ENCODE results near the gene CRB1.
"Not testable (repeated sequence)": the region's sequence is repeated elsewhere in the genome, so short reads cannot be mapped to it uniquely, and the experiment has no call there.

The CRB1 gene

DNA sequence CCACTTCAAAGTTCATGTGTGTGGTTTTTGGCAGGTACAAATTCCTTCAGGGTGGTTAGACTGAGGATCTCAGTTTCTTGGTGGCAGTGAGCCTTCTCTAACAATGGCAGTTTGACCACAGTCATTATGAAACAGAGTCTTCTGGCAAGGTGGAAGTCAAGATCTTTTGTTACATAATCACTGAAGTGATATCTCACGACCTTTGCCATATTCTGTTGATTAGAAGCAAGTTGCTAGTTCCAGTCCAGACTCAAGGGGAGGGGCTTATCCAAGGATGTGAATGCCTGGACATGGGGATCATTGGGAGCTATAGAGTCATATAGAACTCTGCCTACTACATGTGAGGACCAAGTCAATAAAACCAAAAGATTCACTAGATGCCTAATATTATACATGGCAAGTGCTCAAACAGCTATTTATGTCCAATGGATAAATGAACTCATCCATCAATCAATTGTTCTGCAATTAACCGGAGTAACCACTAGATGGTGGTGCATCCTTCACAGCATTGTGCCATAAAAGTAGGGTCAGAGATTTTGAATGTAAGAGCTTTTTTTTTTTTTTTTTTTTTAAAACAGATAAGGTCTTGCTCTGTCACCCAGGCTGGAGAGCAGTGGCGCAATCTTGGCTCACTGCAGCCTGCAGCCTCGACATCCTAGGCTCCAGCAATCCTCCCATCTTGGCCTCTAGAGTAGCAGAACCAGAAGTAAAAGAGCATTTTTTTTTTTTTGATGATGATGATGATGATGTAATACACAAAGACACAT, 131.9 kb downstream of the CRB1 start:
- no peak for TF ChIP-seq EZH2 (IDR thresholded peaks at IDR 0.05; ENCODE audit: borderline replicate concordance, low read length)
- TF ChIP-seq, protein P1, sequence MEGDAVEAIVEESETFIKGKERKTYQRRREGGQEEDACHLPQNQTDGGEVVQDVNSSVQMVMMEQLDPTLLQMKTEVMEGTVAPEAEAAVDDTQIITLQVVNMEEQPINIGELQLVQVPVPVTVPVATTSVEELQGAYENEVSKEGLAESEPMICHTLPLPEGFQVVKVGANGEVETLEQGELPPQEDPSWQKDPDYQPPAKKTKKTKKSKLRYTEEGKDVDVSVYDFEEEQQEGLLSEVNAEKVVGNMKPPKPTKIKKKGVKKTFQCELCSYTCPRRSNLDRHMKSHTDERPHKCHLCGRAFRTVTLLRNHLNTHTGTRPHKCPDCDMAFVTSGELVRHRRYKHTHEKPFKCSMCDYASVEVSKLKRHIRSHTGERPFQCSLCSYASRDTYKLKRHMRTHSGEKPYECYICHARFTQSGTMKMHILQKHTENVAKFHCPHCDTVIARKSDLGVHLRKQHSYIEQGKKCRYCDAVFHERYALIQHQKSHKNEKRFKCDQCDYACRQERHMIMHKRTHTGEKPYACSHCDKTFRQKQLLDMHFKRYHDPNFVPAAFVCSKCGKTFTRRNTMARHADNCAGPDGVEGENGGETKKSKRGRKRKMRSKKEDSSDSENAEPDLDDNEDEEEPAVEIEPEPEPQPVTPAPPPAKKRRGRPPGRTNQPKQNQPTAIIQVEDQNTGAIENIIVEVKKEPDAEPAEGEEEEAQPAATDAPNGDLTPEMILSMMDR (IDR thresholded peaks at IDR 0.05; ENCODE audit: low read length) = peak; percentile 63
- Histone ChIP-seq H3K4me2 (ENCODE audit: low read length) (no peak overlapping the region), H3K4me1 (ENCODE audit: insufficient read depth, low read length, severe bottlenecking) (no peaks in the 10 kb centered on the region), H4K20me1 (ENCODE audit: insufficient read depth, low read length) (no peaks in the 10 kb centered on the region), H2AFZ (ENCODE audit: low read length) (no peak overlapping the region), H3K27ac (ENCODE audit: low read depth, low read length, poor library complexity, severe bottlenecking) (no peak overlapping the region), H3K36me3 (ENCODE audit: insufficient read depth, low read length) (no peaks in the 10 kb centered on the region), H3K79me2 (ENCODE audit: insufficient read depth, low read length) (no peaks in the 10 kb centered on the region), H3K27me3 (ENCODE audit: insufficient read depth, low read length) (no peaks in the 10 kb centered on the region), H3K9me3 (ENCODE audit: low read length) (no peaks in the 10 kb centered on the region), H3F3A (ENCODE audit: insufficient read depth, low read length) (no peaks in the 10 kb centered on the region; the same call in 1 of the 2 replicates), H3K9ac (ENCODE audit: low read length) (no peak overlapping the region), H3K4me3 (ENCODE audit: low read depth, low read length, poor library complexity, severe bottlenecking) (no peak overlapping the region), H3K9me2 (ENCODE audit: low read depth, low read length) (no peaks in the 10 kb centered on the region)

DNA sequence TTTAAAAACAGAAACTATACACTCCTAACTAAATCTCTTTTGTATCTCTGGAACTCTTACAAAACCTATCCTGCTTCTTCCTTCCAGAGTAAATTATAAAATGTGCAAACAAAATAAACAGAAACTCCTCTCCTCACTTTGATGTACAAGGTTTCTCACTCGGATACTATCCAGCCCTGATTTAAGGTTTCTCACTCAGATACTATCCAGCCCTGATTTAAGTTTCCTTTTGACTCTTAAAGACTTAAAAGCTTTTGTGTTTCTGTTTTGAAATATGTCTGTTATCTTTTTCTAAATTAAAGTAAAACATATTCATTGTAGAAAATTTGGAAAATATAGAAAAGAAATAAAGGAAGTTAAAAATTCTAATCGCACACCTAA, 132.5 kb downstream of the CRB1 start:
- Histone ChIP-seq H3K79me2 (ENCODE audit: insufficient read depth, low read length) (no peaks in the 10 kb centered on the region), H3K9me3 (ENCODE audit: low read length) (no peaks in the 10 kb centered on the region), H3K36me3 (ENCODE audit: insufficient read depth, low read length) (no peaks in the 10 kb centered on the region), H3K27me3 (ENCODE audit: insufficient read depth, low read length) (no peaks in the 10 kb centered on the region), H2AFZ (ENCODE audit: low read length) (no peak overlapping the region), H3K4me1 (ENCODE audit: insufficient read depth, low read length, severe bottlenecking) (no peaks in the 10 kb centered on the region), H3K4me2 (ENCODE audit: low read length) (no peak overlapping the region), H3F3A (ENCODE audit: insufficient read depth, low read length) (no peaks in the 10 kb centered on the region; the same call in 1 of the 2 replicates), H3K9ac (ENCODE audit: low read length) (no peak overlapping the region), H4K20me1 (ENCODE audit: insufficient read depth, low read length) (no peaks in the 10 kb centered on the region), H3K9me2 (ENCODE audit: low read depth, low read length) (no peaks in the 10 kb centered on the region), H3K4me3 (ENCODE audit: low read depth, low read length, poor library complexity, severe bottlenecking) (no peak overlapping the region), H3K27ac (ENCODE audit: low read depth, low read length, poor library complexity, severe bottlenecking) (no peak overlapping the region)
- TF ChIP-seq, protein P1 (IDR thresholded peaks at IDR 0.05; ENCODE audit: low read length) = no peak
- TF ChIP-seq EZH2 (IDR thresholded peaks at IDR 0.05; ENCODE audit: borderline replicate concordance, low read length) = no peak

- H3K9me3 ChIP-seq (ENCODE audit: low read length) = no peaks in the 10 kb centered on the region
- no peaks in the 10 kb centered on the region for H3K79me2 ChIP-seq (ENCODE audit: insufficient read depth, low read length)
- H4K20me1 ChIP-seq (ENCODE audit: insufficient read depth, low read length) = no peaks in the 10 kb centered on the region
- no peak overlapping the region for H3K9ac ChIP-seq (ENCODE audit: low read length)
- no peak overlapping the region for H2AFZ ChIP-seq (ENCODE audit: low read length)
- no peak overlapping the region for H3K4me3 ChIP-seq (ENCODE audit: low read depth, low read length, poor library complexity, severe bottlenecking)
- H3K4me2 ChIP-seq (ENCODE audit: low read length) = no peak overlapping the region
- no peak overlapping the region for H3K27ac ChIP-seq (ENCODE audit: low read depth, low read length, poor library complexity, severe bottlenecking)
- no peaks in the 10 kb centered on the region; the same call in 1 of the 2 replicates for H3F3A ChIP-seq (ENCODE audit: insufficient read depth, low read length)
- no peaks in the 10 kb centered on the region for H3K4me1 ChIP-seq (ENCODE audit: insufficient read depth, low read length, severe bottlenecking)
- H3K36me3 ChIP-seq (ENCODE audit: insufficient read depth, low read length) = no peaks in the 10 kb centered on the region
- H3K27me3 ChIP-seq (ENCODE audit: insufficient read depth, low read length) = no peaks in the 10 kb centered on the region
- H3K9me2 ChIP-seq (ENCODE audit: low read depth, low read length) = no peaks in the 10 kb centered on the region
- TF ChIP-seq, protein P1 (IDR thresholded peaks at IDR 0.05; ENCODE audit: low read length) = no peak
- TF ChIP-seq EZH2 (IDR thresholded peaks at IDR 0.05; ENCODE audit: borderline replicate concordance, low read length) = no peak
These were observed 134.1 kb downstream of the CRB1 start for GRCh38 chr1:197402189-197402588.

DNA sequence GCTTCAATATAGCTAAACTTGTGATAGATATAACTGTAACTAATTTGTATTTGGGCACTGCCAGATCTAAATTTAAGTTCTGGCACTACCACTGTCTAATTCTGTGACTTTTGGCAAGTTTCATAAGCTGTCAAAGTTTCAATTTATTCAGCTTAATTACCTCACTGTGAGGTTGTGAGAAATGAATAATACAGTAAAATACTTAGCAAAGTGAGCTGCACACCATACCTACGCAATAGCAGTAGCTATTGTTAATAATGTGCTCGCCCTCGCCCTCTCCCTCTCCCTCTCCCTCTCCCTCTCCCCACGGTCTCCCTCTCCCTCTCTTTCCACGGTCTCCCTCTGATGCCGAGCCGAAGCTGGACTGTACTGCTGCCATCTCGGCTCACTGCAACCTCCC, 136.7 kb downstream of the CRB1 start:
- H3K27me3 ChIP-seq (ENCODE audit: insufficient read depth, low read length); H4K20me1 ChIP-seq (ENCODE audit: insufficient read depth, low read length); H3K79me2 ChIP-seq (ENCODE audit: insufficient read depth, low read length); H3K27ac ChIP-seq (ENCODE audit: low read depth, low read length, poor library complexity, severe bottlenecking); H3K9ac ChIP-seq (ENCODE audit: low read length); H3F3A ChIP-seq (ENCODE audit: insufficient read depth, low read length); H3K9me3 ChIP-seq (ENCODE audit: low read length); H2AFZ ChIP-seq (ENCODE audit: low read length); H3K4me1 ChIP-seq (ENCODE audit: insufficient read depth, low read length, severe bottlenecking); H3K9me2 ChIP-seq (ENCODE audit: low read depth, low read length); H3K36me3 ChIP-seq (ENCODE audit: insufficient read depth, low read length); H3K4me2 ChIP-seq (ENCODE audit: low read length); H3K4me3 ChIP-seq (ENCODE audit: low read depth, low read length, poor library complexity, severe bottlenecking): not testable (repeated sequence)

DNA sequence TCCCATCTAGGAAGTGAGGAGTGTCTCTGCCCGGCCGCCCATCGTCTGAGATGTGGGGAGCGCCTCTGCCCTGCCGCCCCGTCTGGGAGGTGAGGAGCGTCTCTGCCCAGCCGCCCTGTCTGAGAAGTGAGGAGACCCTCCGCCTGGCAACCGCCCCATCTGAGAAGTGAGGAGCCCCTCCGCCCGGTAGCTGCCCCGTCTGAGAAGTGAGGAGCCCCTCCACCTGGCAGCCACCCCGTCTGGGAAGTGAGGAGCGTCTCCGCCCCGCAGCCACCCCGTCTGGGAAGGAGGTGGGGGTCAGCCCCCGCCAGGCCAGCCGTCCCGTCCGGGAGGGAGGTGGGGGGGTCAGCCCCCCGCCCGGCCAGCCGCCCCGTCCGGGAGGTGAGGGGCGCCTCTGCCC, 137.6 kb downstream of the CRB1 start:
- H3K9me2 ChIP-seq (ENCODE audit: low read depth, low read length); H3F3A ChIP-seq (ENCODE audit: insufficient read depth, low read length); H3K9ac ChIP-seq (ENCODE audit: low read length): not testable (repeated sequence)

More for the DNA sequence above, 137.6 kb downstream of the CRB1 start:
- H3K4me2 ChIP-seq (ENCODE audit: low read length); H3K9me3 ChIP-seq (ENCODE audit: low read length); H3K36me3 ChIP-seq (ENCODE audit: insufficient read depth, low read length); H3K27ac ChIP-seq (ENCODE audit: low read depth, low read length, poor library complexity, severe bottlenecking); H3K4me3 ChIP-seq (ENCODE audit: low read depth, low read length, poor library complexity, severe bottlenecking); H3K27me3 ChIP-seq (ENCODE audit: insufficient read depth, low read length); H2AFZ ChIP-seq (ENCODE audit: low read length); H3K79me2 ChIP-seq (ENCODE audit: insufficient read depth, low read length); H3K4me1 ChIP-seq (ENCODE audit: insufficient read depth, low read length, severe bottlenecking); H4K20me1 ChIP-seq (ENCODE audit: insufficient read depth, low read length): not testable (repeated sequence)

Data from OCI-LY1 (cell line).